ENCODE data around the gene RBMS1. TPM values are rescaled to one million over a fixed set of nuclear protein-coding genes. Genes with fewer than 3 reads are reported as not detected.
"Not testable (repeated sequence)": the region's sequence is repeated elsewhere in the genome, so short reads cannot be mapped to it uniquely, and the experiment has no call there.

The RBMS1 gene
- total RNA-seq, 1 donor from 2014 or later, result 92.6 TPM

- no peak for DNase-seq
These were observed 60.0 kb downstream of the RBMS1 start for GRCh38 chr2:160433466-160434140.

- no peak for DNase-seq
These were observed 61.0 kb downstream of the RBMS1 start for GRCh38 chr2:160432633-160433032.

GRCh38 chr2:160431441-160431840 is 62.2 kb downstream of the RBMS1 start:
- DNase-seq, result no peak

GRCh38 chr2:160430001-160430344 is 63.6 kb downstream of the RBMS1 start:
- no peak for DNase-seq

GRCh38 chr2:160429248-160430000 is 64.2 kb downstream of the RBMS1 start:
- DNase-seq, result peak; percentile 79

GRCh38 chr2:160428405-160428763 is 65.2 kb downstream of the RBMS1 start:
- DNase-seq, result no peak

- DNase-seq, result peak; percentile 74
These were observed 65.8 kb downstream of the RBMS1 start for GRCh38 chr2:160427629-160428404.

GRCh38 chr2:160426604-160427003 is 67.0 kb downstream of the RBMS1 start:
- no peak for DNase-seq

GRCh38 chr2:160425434-160426151 is 68.0 kb downstream of the RBMS1 start:
- DNase-seq, result peak; percentile 60

- no peak for DNase-seq
These were observed 70.5 kb downstream of the RBMS1 start for GRCh38 chr2:160423126-160423525.

GRCh38 chr2:160421646-160422501 is 71.7 kb downstream of the RBMS1 start:
- not testable (repeated sequence) for DNase-seq

- no peak for DNase-seq
These were observed 72.9 kb downstream of the RBMS1 start for GRCh38 chr2:160420711-160421110.

- DNase-seq, result no peak
These were observed 73.7 kb downstream of the RBMS1 start for GRCh38 chr2:160419776-160420505.

GRCh38 chr2:160418853-160419252 is 74.8 kb downstream of the RBMS1 start:
- no peak for DNase-seq

GRCh38 chr2:160418398-160418765 is 75.2 kb downstream of the RBMS1 start:
- DNase-seq, result no peak

- no peak for DNase-seq
These were observed 75.7 kb downstream of the RBMS1 start for GRCh38 chr2:160417745-160418397.

GRCh38 chr2:160415991-160416390 is 77.6 kb downstream of the RBMS1 start:
- DNase-seq, result no peak

GRCh38 chr2:160411955-160412354 is 81.7 kb downstream of the RBMS1 start:
- no peak for DNase-seq

- no peak for DNase-seq
These were observed 82.4 kb downstream of the RBMS1 start for GRCh38 chr2:160411167-160411566.

GRCh38 chr2:160409480-160409879 is 84.1 kb downstream of the RBMS1 start:
- DNase-seq, result no peak

GRCh38 chr2:160408959-160409291 is 84.7 kb downstream of the RBMS1 start:
- no peak for DNase-seq
